ENCODE measurements around the gene ATAD3A.

GRCh38 chr1:1574721-1575537 lies 63.0 kb downstream of the ATAD3A start, which contains the start of gene SSU72:
- TF ChIP-seq CTCF (IDR thresholded peaks at IDR 0.05) (no peak), RELA (CRISPR knock-in tag; IDR thresholded peaks at IDR 0.05; ENCODE audit: borderline replicate concordance) (no peak), ZNF138 (CRISPR knock-in tag; conservative IDR thresholded peaks at IDR 0.05) (no peak), ATF6 (CRISPR knock-in tag; IDR thresholded peaks at IDR 0.05) (no peak), ATF2 (CRISPR knock-in tag; IDR thresholded peaks at IDR 0.05; ENCODE audit: borderline replicate concordance, low read depth) (no peak), JUN (CRISPR knock-in tag; IDR thresholded peaks at IDR 0.05) (no peak), TCF7 (CRISPR knock-in tag; IDR thresholded peaks at IDR 0.05; ENCODE audit: low read depth) (no peak)
